Right renal cortex interstitium (tissue), 3 donors: ENCODE measurements around the gene TM4SF20. TPM values are rescaled to one million over a fixed set of nuclear protein-coding genes. Genes with fewer than 3 reads are reported as not detected.
"Not testable (repeated sequence)": the region's sequence is repeated elsewhere in the genome, so short reads cannot be mapped to it uniquely, and the experiment has no call there.

Source experiments
- DNase-seq, 3 donors: peaks; one replicate each; pipeline ENCODE4 v3.0.0-alpha.2; 2013; ENCODE audit warnings: low read depth in 3 of 3, low spot score in 2 of 3
- polyA plus RNA-seq, 3 donors: library from polyadenylated mRNA; unstranded; fragments of 120-200 nt; gene quantifications; one replicate each; pipeline ENCODE4 v1.2.1, GENCODE V29; 2013; ENCODE audit not compliant: insufficient read length in 3 of 3

Gene TM4SF20
- polyA plus RNA-seq, 3 donors = 0.12 to 0.15 (median 0.14) TPM

DNA sequence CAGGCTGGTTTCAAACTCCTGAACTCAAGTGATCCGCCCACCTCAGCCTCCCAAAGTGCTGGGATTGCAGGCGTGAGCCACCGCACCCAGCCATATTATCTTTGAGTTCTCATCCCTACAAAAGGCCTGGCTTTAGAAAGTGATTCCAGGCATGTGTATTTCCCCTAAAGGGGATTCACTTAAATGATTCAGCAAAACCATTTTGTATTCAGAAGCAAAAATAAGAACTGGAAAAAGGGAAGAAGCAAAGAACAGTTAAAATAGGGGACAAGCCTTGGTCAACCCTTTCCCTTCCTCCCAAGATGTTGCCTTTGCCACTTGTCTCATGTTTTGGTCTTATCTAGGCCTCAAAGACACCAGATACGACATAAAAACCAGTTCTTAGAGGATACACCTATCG lies 10.5 kb downstream of the TM4SF20 start:
- no peak for DNase-seq

DNA sequence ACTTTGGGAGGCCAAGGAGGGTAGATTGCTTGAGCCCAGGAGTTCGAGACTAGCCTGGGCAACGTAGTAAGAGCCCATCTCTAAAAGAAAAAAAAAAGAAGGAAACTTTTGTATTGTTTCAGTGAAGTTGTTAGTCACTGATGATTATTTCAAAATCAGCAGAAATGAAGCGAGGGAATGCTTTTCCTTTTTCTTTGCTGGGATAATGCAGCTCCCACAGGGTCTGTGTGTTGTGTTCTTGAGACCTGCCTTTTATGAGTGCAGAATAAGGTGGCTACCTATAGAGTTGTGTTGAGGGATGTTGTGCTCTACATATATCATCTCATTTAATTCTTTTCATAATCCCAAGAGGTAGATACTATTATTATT lies 11.7 kb downstream of the TM4SF20 start:
- no peak for DNase-seq

- DNase-seq = no peak
Observed at GRCh38 chr2:227366769-227367426, 12.2 kb downstream of the TM4SF20 start.

DNA sequence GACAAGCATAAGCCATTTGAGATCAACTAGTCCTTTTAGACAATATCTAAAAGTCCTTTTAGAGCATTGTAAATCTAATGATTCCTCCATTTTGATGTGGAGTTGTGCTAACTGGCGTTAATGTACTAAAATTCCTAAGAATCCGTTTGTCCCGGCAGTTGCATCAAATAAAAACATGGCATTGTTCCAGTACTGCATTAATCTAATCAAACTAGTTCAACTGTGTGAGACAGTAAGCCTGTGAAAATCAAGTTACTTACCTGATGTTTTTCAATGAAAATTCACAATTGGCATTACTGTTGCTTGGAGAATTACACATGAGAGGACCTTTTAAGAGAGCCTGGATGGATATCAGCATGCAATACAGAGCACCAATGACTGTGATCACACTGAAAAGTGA lies 13.3 kb downstream of the TM4SF20 start:
- no peak for DNase-seq

GRCh38 chr2:227364585-227365263 lies 14.4 kb downstream of the TM4SF20 start:
- not testable (repeated sequence) for DNase-seq

GRCh38 chr2:227363756-227364155 lies 15.3 kb downstream of the TM4SF20 start:
- DNase-seq = no peak

DNA sequence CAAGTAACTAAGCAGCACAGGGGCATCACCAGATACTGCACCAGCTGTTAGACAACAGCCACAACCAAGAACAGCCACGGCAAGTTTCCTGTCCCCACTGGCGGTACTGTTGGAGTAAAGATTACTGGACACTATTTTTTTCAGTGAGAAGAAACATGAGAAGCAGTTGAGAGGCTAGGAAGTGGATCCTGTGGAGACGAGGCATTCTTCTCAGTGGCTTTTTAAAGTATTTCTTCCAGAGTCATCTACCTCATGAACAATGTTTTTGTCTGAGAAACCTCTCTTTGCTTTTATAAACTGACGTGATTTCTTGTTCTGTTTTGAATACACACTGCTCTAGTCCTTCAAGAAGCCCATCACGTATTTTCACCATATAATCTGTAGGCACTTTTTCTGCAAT lies 18.8 kb downstream of the TM4SF20 start:
- DNase-seq = no peak

- DNase-seq = no peak
Observed at GRCh38 chr2:227351639-227352038, 27.5 kb downstream of the TM4SF20 start.

DNA sequence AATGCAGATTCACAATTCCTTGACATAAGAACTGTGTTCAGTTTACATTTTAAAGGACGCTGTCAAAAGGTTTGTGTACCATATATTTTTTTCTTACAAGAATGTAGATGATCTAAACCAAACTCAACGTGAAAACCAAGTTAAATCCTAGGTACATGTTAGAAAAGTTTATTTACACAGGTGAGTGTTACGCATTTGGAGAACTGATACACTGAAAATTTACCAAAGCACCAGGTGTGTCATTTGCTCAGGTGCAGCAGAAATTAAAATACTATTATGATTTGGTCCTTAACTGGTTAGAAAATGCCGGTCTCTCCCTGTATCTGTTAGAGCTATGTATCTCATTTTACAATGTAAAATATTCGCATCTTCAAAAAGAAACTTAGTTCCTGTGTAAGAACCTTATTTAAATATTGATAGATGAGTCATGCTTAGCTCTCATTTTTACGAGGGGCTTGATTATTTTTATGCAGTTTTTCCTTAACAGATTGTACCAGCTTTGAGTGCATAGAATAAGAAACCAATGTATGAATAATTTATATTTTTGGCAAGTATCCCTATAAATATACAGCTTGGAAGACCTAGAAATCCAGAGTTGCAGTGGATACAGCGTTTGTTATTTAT lies 29.0 kb downstream of the TM4SF20 start:
- DNase-seq = no peak

- no peak for DNase-seq
Observed at GRCh38 chr2:227348324-227348723, 30.8 kb downstream of the TM4SF20 start.

DNA sequence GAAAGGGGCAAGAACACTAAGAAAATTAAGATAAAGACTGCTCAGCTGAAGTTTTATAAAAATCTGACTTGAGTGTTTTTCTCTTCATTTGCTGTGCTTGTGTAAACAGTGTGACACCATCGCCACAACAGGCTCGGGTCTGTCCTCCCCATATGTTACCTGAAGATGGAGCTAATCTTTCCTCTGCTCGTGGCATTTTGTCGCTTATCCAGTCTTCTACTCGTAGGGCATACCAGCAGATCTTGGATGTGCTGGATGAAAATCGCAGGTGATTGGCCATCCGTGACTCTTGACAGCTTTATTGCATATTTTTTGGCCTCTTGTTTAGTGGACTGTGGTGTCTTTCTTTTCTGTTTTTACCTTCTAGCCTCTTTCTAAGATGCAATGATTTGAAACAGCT lies 32.0 kb downstream of the TM4SF20 start:
- DNase-seq = no peak

- no peak for DNase-seq
Observed at GRCh38 chr2:227344231-227344630, 34.9 kb downstream of the TM4SF20 start.

- DNase-seq = no peak
Observed at GRCh38 chr2:227341553-227341952, 37.6 kb downstream of the TM4SF20 start.

DNA sequence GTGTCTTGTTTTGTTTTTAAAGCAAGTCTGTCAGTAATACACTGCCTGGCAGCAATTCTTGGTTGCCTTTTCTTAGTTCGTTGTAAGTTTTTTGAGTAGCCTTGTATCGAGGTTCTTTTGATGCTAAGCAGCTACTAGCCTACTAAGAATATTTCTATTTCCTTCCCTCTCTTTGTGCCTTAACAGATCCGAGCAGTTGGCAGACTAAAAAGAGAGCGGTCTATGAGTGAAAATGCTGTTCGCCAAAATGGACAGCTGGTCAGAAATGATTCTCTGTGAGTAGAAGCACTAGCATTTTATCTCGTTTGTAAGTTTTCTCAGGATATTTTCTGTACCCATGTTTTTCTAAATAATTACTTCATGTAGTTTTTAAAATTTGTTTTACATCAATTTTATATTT lies 39.0 kb downstream of the TM4SF20 start:
- DNase-seq = no peak

GRCh38 chr2:227339098-227339599 lies 40.0 kb downstream of the TM4SF20 start:
- DNase-seq = peak in 1 of 3 donors; percentile 23

DNA sequence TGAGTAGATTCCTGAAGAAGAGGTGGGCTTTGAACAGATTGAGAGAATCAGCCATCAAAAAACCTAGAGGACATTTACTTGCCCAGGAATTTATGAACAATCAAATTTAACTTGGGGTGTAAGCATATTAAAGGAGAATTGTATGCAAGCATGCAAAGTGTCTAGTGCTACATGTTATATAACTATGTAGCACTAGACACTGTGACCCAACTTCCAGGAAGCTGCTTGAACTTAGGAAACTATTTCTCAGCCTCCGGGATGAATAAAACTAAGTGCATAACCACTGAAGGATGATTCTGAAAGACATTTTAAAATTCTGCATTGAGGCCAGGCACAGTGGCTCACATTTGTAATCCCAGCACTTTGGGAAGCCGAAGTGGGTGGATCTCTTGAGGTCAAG lies 41.7 kb downstream of the TM4SF20 start:
- no peak for DNase-seq

DNA sequence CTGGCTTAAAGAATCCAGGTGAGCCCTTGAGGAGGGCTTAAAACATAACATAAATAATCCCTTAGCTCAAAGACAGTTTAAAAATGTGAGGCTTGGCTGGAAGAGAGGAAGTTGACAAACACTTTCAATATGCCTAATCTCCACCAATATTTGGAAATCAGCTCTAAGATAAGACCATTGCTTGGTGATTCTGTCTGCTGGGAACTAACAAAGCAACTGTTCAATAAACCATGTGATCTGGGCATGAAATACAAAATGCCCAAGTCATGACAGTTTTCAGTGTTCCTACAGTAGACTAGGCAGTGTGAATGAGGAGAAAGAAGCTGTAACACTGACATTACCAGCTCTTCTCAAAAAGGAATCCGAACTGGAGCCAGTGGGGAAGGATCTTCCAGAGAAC lies 43.4 kb downstream of the TM4SF20 start:
- DNase-seq = no peak

GRCh38 chr2:227326783-227327182 lies 52.3 kb downstream of the TM4SF20 start:
- DNase-seq = no peak

DNA sequence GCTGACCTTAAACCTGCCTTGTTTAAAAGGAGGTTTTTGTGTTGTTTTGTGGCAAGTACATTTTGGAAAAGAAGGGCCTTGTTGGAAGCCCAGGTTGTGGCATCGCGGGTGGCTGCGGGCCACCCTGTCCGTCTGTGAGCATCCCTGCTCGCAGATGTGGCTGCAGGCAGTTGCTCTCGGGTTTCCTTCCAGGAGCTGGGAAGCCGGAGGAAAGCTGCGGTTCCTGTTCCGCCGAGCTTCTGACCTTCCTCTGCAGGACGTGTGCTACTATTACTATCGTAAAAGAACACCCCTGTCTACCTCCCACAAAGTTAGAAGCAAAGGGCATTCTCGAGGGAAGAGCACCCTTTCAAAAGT lies 53.3 kb downstream of the TM4SF20 start:
- no peak for DNase-seq

- DNase-seq = peak; percentile 76 to 91 (median 82)
Observed at GRCh38 chr2:227324995-227325838, 53.9 kb downstream of the TM4SF20 start, which contains the start of gene MFF. Gene MFF (plus strand): TSS chr2:227325251. CDS start chr2:227330666, 5,415 bp downstream.

GRCh38 chr2:227324642-227324994 lies 54.5 kb downstream of the TM4SF20 start:
- DNase-seq = no peak
